SK-N-SH treated with all-trans-retinoic acid at 6 μM for 48 hours (cell line): Measurements from ENCODE around the gene GSG1L.

Source experiments
- ATAC-seq: fragments of 200-7000 bp; cut with Tn5 transposase; 3 replicates; pipeline ENCODE4 v1.9.1; 2020; ENCODE audit warnings: mild to moderate bottlenecking, moderate library complexity
- ARNTL ChIP-seq: fragments of 450-650 bp; formaldehyde crosslinking; IDR thresholded peaks from 2 replicates; pipeline ENCODE4 v1.5.0; 2020; ENCODE audit warnings: low read depth, mild to moderate bottlenecking, moderate library complexity, borderline replicate concordance
- BACH2 ChIP-seq: fragments of 250-450 bp; sonication (Bioruptor Pico); IDR thresholded peaks from 2 replicates; pipeline ENCODE4 v1.9.0; 2021; ENCODE audit warnings: mild to moderate bottlenecking, borderline replicate concordance
- CSDC2 ChIP-seq: fragments of 250-450 bp; sonication (Bioruptor Pico); IDR thresholded peaks from 2 replicates; pipeline ENCODE4 v1.5.0; 2020; ENCODE audit warnings: mild to moderate bottlenecking, moderate library complexity
- CSRNP3 ChIP-seq: fragments of 250-450 bp; sonication (Bioruptor Pico); IDR thresholded peaks from 2 replicates; pipeline ENCODE4 v1.5.1; 2021; ENCODE audit warnings: mild to moderate bottlenecking, moderate library complexity
- ESRRG ChIP-seq: fragments of 250-450 bp; sonication (Bioruptor Pico); IDR thresholded peaks from 2 replicates; pipeline ENCODE4 v1.6.1; 2021; ENCODE audit warnings: mild to moderate bottlenecking
- ISL1 ChIP-seq: fragments of 250-450 bp; sonication (Bioruptor Pico); IDR thresholded peaks from 2 replicates; pipeline ENCODE4 v2.1.2; 2022; ENCODE audit warnings: mild to moderate bottlenecking, moderate library complexity
- OSR1 ChIP-seq: fragments of 250-450 bp; sonication (Bioruptor Pico); IDR thresholded peaks from 2 replicates; pipeline ENCODE4 v1.8.0; 2022; ENCODE audit warnings: moderate library complexity, mild to moderate bottlenecking, inconsistent platforms
- PATZ1 ChIP-seq: fragments of 250-450 bp; sonication (Bioruptor Pico); IDR thresholded peaks from 2 replicates; pipeline ENCODE4 v1.8.0; 2020; ENCODE audit warnings: mild to moderate bottlenecking, moderate library complexity, borderline replicate concordance
- PPARA ChIP-seq: fragments of 250-450 bp; sonication (Bioruptor Pico); IDR thresholded peaks from 2 replicates; pipeline ENCODE4 v1.5.0; 2020; ENCODE audit warnings: mild to moderate bottlenecking, borderline replicate concordance
- RARB ChIP-seq: fragments of 250-450 bp; sonication (Bioruptor Pico); IDR thresholded peaks from 2 replicates; pipeline ENCODE4 v1.8.0; 2021; ENCODE audit warnings: mild to moderate bottlenecking, moderate library complexity
- SNAI2 ChIP-seq: fragments of 250-450 bp; sonication (Bioruptor Pico); IDR thresholded peaks from 2 replicates; pipeline ENCODE4 v1.5.0; 2020; ENCODE audit warnings: mild to moderate bottlenecking, moderate library complexity
- TCF4 ChIP-seq: fragments of 250-450 bp; sonication (Bioruptor Pico); IDR thresholded peaks from 2 replicates; pipeline ENCODE4 v1.8.0; 2021; ENCODE audit warnings: mild to moderate bottlenecking, moderate library complexity, borderline replicate concordance
- TOX ChIP-seq: fragments of 250-450 bp; sonication (Bioruptor Pico); IDR thresholded peaks from 2 replicates; pipeline ENCODE4 v1.8.0; 2021; ENCODE audit warnings: mild to moderate bottlenecking, moderate library complexity, borderline replicate concordance
- ZC3H10 ChIP-seq: fragments of 250-450 bp; sonication (Bioruptor Pico); IDR thresholded peaks from 2 replicates; pipeline ENCODE4 v1.5.1; 2021; ENCODE audit warnings: mild to moderate bottlenecking, moderate library complexity
- ZFP3 ChIP-seq: fragments of 250-450 bp; sonication (Bioruptor Pico); IDR thresholded peaks from 2 replicates; pipeline ENCODE4 v1.5.0; 2020; ENCODE audit warnings: mild to moderate bottlenecking, moderate library complexity
- ZFP30 ChIP-seq: fragments of 450-650 bp; formaldehyde crosslinking; IDR thresholded peaks from 2 replicates; pipeline ENCODE4 v1.5.0; 2022; ENCODE audit warnings: mild to moderate bottlenecking, moderate library complexity
- ZNF565 ChIP-seq: fragments of 450-650 bp; formaldehyde crosslinking; conservative IDR thresholded peaks from 2 replicates; pipeline ENCODE4 v1.5.0; 2020; ENCODE audit warnings: low read depth, mild to moderate bottlenecking, moderate library complexity
- TF ChIP-seq, protein P1 (sequence below): fragments of 250-450 bp; sonication (Bioruptor Pico); IDR thresholded peaks from 2 replicates; pipeline ENCODE4 v1.8.0; 2021; ENCODE audit warnings: low read depth, mild to moderate bottlenecking, moderate library complexity, borderline replicate concordance

Gene GSG1L

GRCh38 chr16:27843800-27844199 lies 219.7 kb downstream of the GSG1L start:
- no peak for ATAC-seq
- TF ChIP-seq PPARA (CRISPR knock-in tag) = no peak
- no peak for TF ChIP-seq ZFP30
- TF ChIP-seq ESRRG = no peak
- no peak for TF ChIP-seq CSDC2 (CRISPR knock-in tag)
- no peak for TF ChIP-seq ARNTL (CRISPR knock-in tag)
- no peak for TF ChIP-seq TOX
- TF ChIP-seq OSR1 (CRISPR knock-in tag) = no peak
- TF ChIP-seq, protein P1, sequence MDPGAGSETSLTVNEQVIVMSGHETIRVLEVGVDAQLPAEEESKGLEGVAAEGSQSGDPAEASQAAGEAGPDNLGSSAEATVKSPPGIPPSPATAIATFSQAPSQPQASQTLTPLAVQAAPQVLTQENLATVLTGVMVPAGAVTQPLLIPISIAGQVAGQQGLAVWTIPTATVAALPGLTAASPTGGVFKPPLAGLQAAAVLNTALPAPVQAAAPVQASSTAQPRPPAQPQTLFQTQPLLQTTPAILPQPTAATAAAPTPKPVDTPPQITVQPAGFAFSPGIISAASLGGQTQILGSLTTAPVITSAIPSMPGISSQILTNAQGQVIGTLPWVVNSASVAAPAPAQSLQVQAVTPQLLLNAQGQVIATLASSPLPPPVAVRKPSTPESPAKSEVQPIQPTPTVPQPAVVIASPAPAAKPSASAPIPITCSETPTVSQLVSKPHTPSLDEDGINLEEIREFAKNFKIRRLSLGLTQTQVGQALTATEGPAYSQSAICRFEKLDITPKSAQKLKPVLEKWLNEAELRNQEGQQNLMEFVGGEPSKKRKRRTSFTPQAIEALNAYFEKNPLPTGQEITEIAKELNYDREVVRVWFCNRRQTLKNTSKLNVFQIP = no peak

DNA sequence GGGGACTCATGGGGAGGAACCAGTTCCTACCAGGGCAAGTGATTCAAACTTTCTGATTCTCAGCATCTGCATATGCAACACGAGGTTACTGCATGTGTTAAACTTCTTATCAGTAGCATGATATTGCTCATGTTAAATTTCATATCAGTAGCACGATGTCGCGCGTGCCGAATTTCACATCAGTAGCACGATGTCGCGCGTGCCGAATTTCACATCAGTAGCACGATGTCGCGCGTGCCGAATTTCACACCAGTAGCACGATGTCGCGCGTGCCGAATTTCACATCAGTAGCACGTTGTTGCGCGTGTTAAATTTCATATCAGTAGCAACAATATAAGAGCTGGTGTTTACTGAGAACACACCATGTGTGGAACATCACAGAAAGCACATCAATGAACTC lies 221.6 kb downstream of the GSG1L start:
- ATAC-seq = no peak

GRCh38 chr16:27841061-27841801 lies 222.3 kb downstream of the GSG1L start:
- no peak for ATAC-seq
- TF ChIP-seq SNAI2 (CRISPR knock-in tag) = no peak
- TF ChIP-seq ZC3H10 (CRISPR knock-in tag) = no peak
- TF ChIP-seq BACH2 (CRISPR knock-in tag) = no peak
- TF ChIP-seq CSRNP3 = no peak

More for the DNA sequence above, 221.6 kb downstream of the GSG1L start:
- TF ChIP-seq RARB (CRISPR knock-in tag) = no peak
- TF ChIP-seq ZFP3 = no peak
- TF ChIP-seq SNAI2 (CRISPR knock-in tag) = no peak
- no peak for TF ChIP-seq OSR1 (CRISPR knock-in tag)
- TF ChIP-seq, protein P1 = no peak
- TF ChIP-seq BACH2 (CRISPR knock-in tag) = no peak
- TF ChIP-seq ISL1 = no peak
- TF ChIP-seq CSRNP3 = no peak
- no peak for TF ChIP-seq ZFP30
- TF ChIP-seq TCF4 (CRISPR knock-in tag) = no peak
- no peak for TF ChIP-seq PATZ1 (CRISPR knock-in tag)
- TF ChIP-seq, all 23 proteins: peak for 0

GRCh38 chr16:27840311-27841060 lies 223.0 kb downstream of the GSG1L start:
- TF ChIP-seq ZC3H10 (CRISPR knock-in tag) (no peak), CSRNP3 (no peak), ZFP3 (no peak), ZNF565 (CRISPR knock-in tag) (no peak), RARB (CRISPR knock-in tag) (no peak), TOX (no peak), ZFP30 (no peak), TCF4 (CRISPR knock-in tag) (no peak), ESRRG (no peak), BACH2 (CRISPR knock-in tag) (no peak), ARNTL (CRISPR knock-in tag) (no peak)
- TF ChIP-seq, protein P1 = no peak
- no peak for ATAC-seq
